T-helper 2 cell (primary cell): ENCODE results near the gene SLC13A1.

ENCODE experiments used
- DNase-seq, 5 experiments: peaks; one replicate each; pipeline versions ENCODE4 v3.0.0 to v3.0.0-alpha.2; 2012 to 2022

The SLC13A1 gene

GRCh38 chr7:123191132-123191531, 8.6 kb downstream of the SLC13A1 start:
- no peak for DNase-seq

GRCh38 chr7:123190109-123190831, 9.5 kb downstream of the SLC13A1 start:
- peak in 1 of 5 experiments; percentile 69 for DNase-seq

- no peak for DNase-seq
Measured at GRCh38 chr7:123185756-123186155, 14.0 kb downstream of the SLC13A1 start.

GRCh38 chr7:123184271-123184670, 15.5 kb downstream of the SLC13A1 start:
- DNase-seq, result no peak

GRCh38 chr7:123183431-123183830, 16.3 kb downstream of the SLC13A1 start:
- DNase-seq, result no peak

GRCh38 chr7:123177442-123177841, 22.3 kb downstream of the SLC13A1 start:
- DNase-seq, result no peak

- no peak for DNase-seq
Measured at GRCh38 chr7:123170333-123171246, 29.2 kb downstream of the SLC13A1 start.

GRCh38 chr7:123169065-123169464, 30.7 kb downstream of the SLC13A1 start:
- no peak for DNase-seq

GRCh38 chr7:123157606-123158005, 42.2 kb downstream of the SLC13A1 start:
- DNase-seq, result no peak

GRCh38 chr7:123155571-123155970, 44.2 kb downstream of the SLC13A1 start:
- DNase-seq, result no peak

GRCh38 chr7:123154231-123154860, 45.4 kb downstream of the SLC13A1 start:
- DNase-seq, result peak in 2 of 5 experiments; percentile 1 to 44

GRCh38 chr7:123151443-123151842, 48.3 kb downstream of the SLC13A1 start:
- DNase-seq, result no peak

GRCh38 chr7:123148813-123149212, 51.0 kb downstream of the SLC13A1 start:
- no peak for DNase-seq

- DNase-seq, result no peak
Measured at GRCh38 chr7:123143252-123144006, 56.3 kb downstream of the SLC13A1 start.

- no peak for DNase-seq
Measured at GRCh38 chr7:123140561-123140960, 59.2 kb downstream of the SLC13A1 start.

GRCh38 chr7:123135960-123136359, 63.8 kb downstream of the SLC13A1 start:
- no peak for DNase-seq

- no peak for DNase-seq
Measured at GRCh38 chr7:123133924-123134323, 65.8 kb downstream of the SLC13A1 start.

GRCh38 chr7:123131961-123132360, 67.8 kb downstream of the SLC13A1 start:
- DNase-seq, result no peak

- no peak for DNase-seq
Measured at GRCh38 chr7:123131556-123131955, 68.2 kb downstream of the SLC13A1 start.

- DNase-seq, result no peak
Measured at GRCh38 chr7:123131140-123131539, 68.6 kb downstream of the SLC13A1 start.

GRCh38 chr7:123126691-123127090, 73.1 kb downstream of the SLC13A1 start:
- DNase-seq, result no peak

GRCh38 chr7:123126171-123126570, 73.6 kb downstream of the SLC13A1 start:
- DNase-seq, result no peak

GRCh38 chr7:123125231-123125630, 74.5 kb downstream of the SLC13A1 start:
- no peak for DNase-seq
